B cell (primary cell): Measurements from ENCODE around the gene PRSS21. TPM values are rescaled to one million over a fixed set of nuclear protein-coding genes. Genes with fewer than 3 reads are reported as not detected.

Experiments used
- ATAC-seq: fragments of 200-7000 bp; cut with Tn5 transposase; one replicate; pipeline ENCODE4 v1.10.0; 2021; ENCODE audit warnings: low read depth, mild to moderate bottlenecking, moderate number of reproducible peaks, moderate library complexity
- CTCF ChIA-PET: fragments of 350-600 bp; sonication (Branson Sonifier 250); formaldehyde crosslinking; loops from one replicate; lab custom pipeline; 2021; ENCODE audit warnings: antibody characterized with exemption, inconsistent platforms; lab: Charles Lee
- POLR2A ChIA-PET: fragments of 350-600 bp; sonication (Branson Sonifier 250); formaldehyde crosslinking; loops from one replicate; lab custom pipeline; 2021; ENCODE audit warnings: antibody characterized with exemption; lab: Charles Lee
- DNase-seq: peaks from one replicate; pipeline ENCODE4 v3.0.0; 2013
- H2AFZ ChIP-seq: 2 replicates; pipeline ENCODE4 v1.6.1; 2012; ENCODE audit warnings: mild to moderate bottlenecking, low read depth, low read length; ENCODE audit not compliant: insufficient read depth, poor library complexity, severe bottlenecking
- H3K27ac ChIP-seq, 2 donors: 1 replicate in 1 of 2; 2 replicates in 1 of 2; pipeline ENCODE4 v1.5.1; 2012 to 2013; ENCODE audit warnings: low read length in 2 of 2, mild to moderate bottlenecking in 2 of 2, moderate library complexity in 1 of 2
- H3K27me3 ChIP-seq, 4 experiments: fragments of 200-600 bp in 1 of 4; sonication (generic) in 1 of 4; replicated peaks in 1 of 4; 1 replicate in 2 of 4; 2 replicates in 2 of 4; pipeline versions ENCODE4 v1.6.1 to v1.7.0; 2013 to 2016; ENCODE audit warnings: low read length in 3 of 4, mild to moderate bottlenecking in 2 of 4, mixed read lengths in 1 of 4, moderate library complexity in 1 of 4; ENCODE audit not compliant: insufficient read depth in 4 of 4, control insufficient read depth in 3 of 4; ENCODE audit errors: control extremely low read depth in 1 of 4
- H3K36me3 ChIP-seq, 2 experiments: replicated peaks in 1 of 2; 1 replicate in 1 of 2; 2 replicates in 1 of 2; pipeline versions ENCODE4 v1.6.1 to v1.7.1; 2013; ENCODE audit warnings: low read length in 1 of 2; ENCODE audit not compliant: insufficient read depth in 2 of 2, control insufficient read depth in 1 of 2; ENCODE audit errors: control extremely low read depth in 1 of 2, extremely low read depth in 1 of 2
- H3K4me1 ChIP-seq, 2 donors: fragments of 200-600 bp in 1 of 2; sonication (generic) in 1 of 2; 1 replicate in 1 of 2; 2 replicates in 1 of 2; pipeline versions ENCODE4 v1.5.1 to v1.6.1; 2013 to 2017; ENCODE audit warnings: low read length in 2 of 2; ENCODE audit not compliant: control insufficient read depth in 2 of 2, insufficient read depth in 2 of 2
- H3K4me2 ChIP-seq: replicated peaks from 2 replicates; pipeline ENCODE3; 2012; ENCODE audit warnings: mild to moderate bottlenecking, low read depth, low read length; ENCODE audit not compliant: poor library complexity, severe bottlenecking
- H3K4me3 ChIP-seq, 5 experiments: fragments of 200-600 bp in 1 of 5; sonication (generic) in 1 of 5; 1 replicate in 3 of 5; 2 replicates in 2 of 5; pipeline versions ENCODE4 v1.5.1 to v1.7.0; 2011 to 2016; ENCODE audit warnings: low read length in 4 of 5, mild to moderate bottlenecking in 4 of 5, low read depth in 2 of 5, control low read depth in 1 of 5, moderate library complexity in 1 of 5; ENCODE audit not compliant: insufficient read depth in 1 of 5; ENCODE audit errors: control extremely low read depth in 1 of 5, extremely low read depth in 1 of 5
- H3K79me2 ChIP-seq: fragments of 200-600 bp; sonication (generic); one replicate; pipeline ENCODE4 v1.6.0; 2016; ENCODE audit warnings: low read length; ENCODE audit not compliant: control insufficient read depth, insufficient read depth
- H3K9ac ChIP-seq: fragments of 200-600 bp; sonication (generic); 2 replicates; pipeline ENCODE4 v1.6.1; 2017; ENCODE audit warnings: mild to moderate bottlenecking, low read length, moderate library complexity
- H3K9me3 ChIP-seq, 3 donors: one replicate each; pipeline versions ENCODE4 v1.6.1 to v1.7.1; 2013; ENCODE audit warnings: low read length in 2 of 3; ENCODE audit not compliant: control insufficient read depth in 2 of 3, insufficient read depth in 1 of 3; ENCODE audit errors: control extremely low read depth in 1 of 3
- H4K20me1 ChIP-seq: 2 replicates; pipeline ENCODE4 v1.6.0; 2012; ENCODE audit warnings: mild to moderate bottlenecking, low read length; ENCODE audit not compliant: insufficient read depth, control insufficient read depth, poor library complexity, severe bottlenecking
- H3K27ac Mint-ChIP-seq: one replicate; pipeline ENCODE4 v1.8.0; 2021; ENCODE audit warnings: mixed read lengths
- H3K27me3 Mint-ChIP-seq: one replicate; pipeline ENCODE4 v1.8.0; 2021; ENCODE audit warnings: mixed read lengths
- H3K4me1 Mint-ChIP-seq: one replicate; pipeline ENCODE4 v1.8.0; 2021; ENCODE audit warnings: mixed read lengths
- H3K4me3 Mint-ChIP-seq: one replicate; pipeline ENCODE4 v1.8.0; 2021; ENCODE audit warnings: mixed read lengths
- H3K9me3 Mint-ChIP-seq: one replicate; pipeline ENCODE4 v1.8.0; 2022; ENCODE audit warnings: mixed read lengths; ENCODE audit not compliant: insufficient read depth
- EZH2 ChIP-seq: IDR thresholded peaks from 2 replicates; pipeline ENCODE4 v1.6.1; 2012; ENCODE audit warnings: borderline replicate concordance, low read depth, mild to moderate bottlenecking, moderate library complexity, low read length; ENCODE audit not compliant: insufficient read depth, poor library complexity, severe bottlenecking
- WGBS: methylation state at CpG from one replicate; pipeline ENCODE4 v1.1.5; 2013; ENCODE audit warnings: missing lambda C conversion rate; ENCODE audit not compliant: insufficient coverage; 5-methylcytosine and 5-hydroxymethylcytosine counted together
- intact Hi-C: fragments of 100-400 bp; cut with micrococcal nuclease; formaldehyde crosslinking; loops from one replicate; pipeline ENCODE4 v1.10.0; 2022
- polyA plus RNA-seq: library from polyadenylated mRNA; depleted of rRNA; stranded (reverse); fragments of >200 nt; gene quantifications from 2 replicates; pipeline ENCODE4 v1.2.3, GENCODE V29; 2012
- total RNA-seq, 2 donors: library from RNA; stranded (reverse); fragments of 120-200 nt in 1 of 2; gene quantifications; 1 replicate in 1 of 2; 2 replicates in 1 of 2; pipeline versions ENCODE4 v1.2.3 to v1.2.4, GENCODE V29; 2013 to 2022
- TF ChIP-seq, protein P1 (sequence below): fragments of 200-600 bp; IDR thresholded peaks from one replicate; pipeline ENCODE4 v1.8.0; 2022; ENCODE audit warnings: antibody characterized with exemption, mild to moderate bottlenecking

The PRSS21 gene
- total and polyA plus RNA-seq, 2 donors (not counting 1 experiment from before 2014, with no cell fraction given), result 2.0 to 5.8 TPM

DNA sequence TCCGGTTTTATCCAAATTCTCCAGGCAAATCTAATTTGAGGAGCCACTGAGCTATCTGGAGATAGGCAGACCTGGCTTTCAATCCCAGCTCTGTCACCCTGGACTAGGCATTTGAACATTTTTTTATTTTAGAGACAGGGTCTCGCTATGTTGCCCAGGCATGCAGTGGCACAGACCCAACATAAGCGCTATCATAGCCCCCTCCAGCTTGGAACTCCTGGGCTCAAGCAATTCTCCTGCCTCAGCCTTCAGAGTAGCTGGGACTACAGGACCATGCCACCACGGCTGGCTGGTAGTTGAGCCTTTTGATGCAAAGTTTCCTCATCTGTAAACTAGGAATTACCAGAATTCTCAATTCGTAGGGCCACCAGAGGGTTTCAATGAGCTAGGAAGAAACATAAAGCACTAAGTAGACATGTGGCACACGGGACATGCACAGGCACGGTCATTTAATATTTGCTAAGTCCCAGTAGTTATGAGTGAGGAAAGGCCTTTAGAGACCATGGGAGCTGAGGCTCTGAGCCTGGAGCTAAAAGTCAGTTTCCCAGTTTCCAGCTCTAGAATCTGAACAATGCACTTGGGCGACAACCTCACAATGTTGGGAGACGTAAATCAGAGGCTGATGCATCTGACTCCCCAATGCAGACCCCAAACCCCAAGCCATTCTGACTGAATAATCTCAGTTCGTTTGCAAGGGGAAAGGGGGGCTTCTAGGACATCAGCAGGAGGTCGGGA is 41.1 kb upstream of the PRSS21 start:
- Histone ChIP-seq H3K4me3 (peak overlapping the region in 4 of 5 experiments; percentile 63 to 84 (median 70)), H2AFZ (no peak overlapping the region), H3K27me3 (no peaks in the 10 kb centered on the region), H3K4me1 (peaks cover 17 to 29% of the 10 kb centered on the region in 2 donors), H3K36me3 (peaks cover 0 to 31% of the 10 kb centered on the region in 2 experiments), H3K4me2 (peak overlapping the region; percentile 94), H3K27ac (no peak overlapping the region), H3K9ac (peak overlapping the region; percentile 78), H4K20me1 (peaks cover 32% of the 10 kb centered on the region), H3K9me3 (no peaks in the 10 kb centered on the region), H3K79me2 (peaks cover 44% of the 10 kb centered on the region)
- Mint-ChIP-seq H3K4me1 (peaks cover 30% of the 10 kb centered on the region), H3K9me3 (no peaks in the 10 kb centered on the region), H3K27ac (peak overlapping the region; percentile 89), H3K27me3 (no peaks in the 10 kb centered on the region), H3K4me3 (peak overlapping the region; percentile 96)
- DNase-seq (peak; percentile 12), ATAC-seq (no peak)
- 82% methylated on average over 9 of the region's 11 CpGs for WGBS
- intact Hi-C loops, result loop anchor here (2.0 to 10.0 kb wide), 5 partner anchors 55 to 784 kb away; partner anchors contain the start of genes KCTD5, PKMYT1 and PRSS27
- CTCF ChIA-PET, result no interaction called here
- POLR2A ChIA-PET, result interaction anchor here (0.5 to 3.9 kb wide), 3 partner anchors 23 to 734 kb away, joined by 3 to 31 read pairs (median 6); partner anchors contain the start of gene SRRM2
- TF ChIP-seq, protein P1, sequence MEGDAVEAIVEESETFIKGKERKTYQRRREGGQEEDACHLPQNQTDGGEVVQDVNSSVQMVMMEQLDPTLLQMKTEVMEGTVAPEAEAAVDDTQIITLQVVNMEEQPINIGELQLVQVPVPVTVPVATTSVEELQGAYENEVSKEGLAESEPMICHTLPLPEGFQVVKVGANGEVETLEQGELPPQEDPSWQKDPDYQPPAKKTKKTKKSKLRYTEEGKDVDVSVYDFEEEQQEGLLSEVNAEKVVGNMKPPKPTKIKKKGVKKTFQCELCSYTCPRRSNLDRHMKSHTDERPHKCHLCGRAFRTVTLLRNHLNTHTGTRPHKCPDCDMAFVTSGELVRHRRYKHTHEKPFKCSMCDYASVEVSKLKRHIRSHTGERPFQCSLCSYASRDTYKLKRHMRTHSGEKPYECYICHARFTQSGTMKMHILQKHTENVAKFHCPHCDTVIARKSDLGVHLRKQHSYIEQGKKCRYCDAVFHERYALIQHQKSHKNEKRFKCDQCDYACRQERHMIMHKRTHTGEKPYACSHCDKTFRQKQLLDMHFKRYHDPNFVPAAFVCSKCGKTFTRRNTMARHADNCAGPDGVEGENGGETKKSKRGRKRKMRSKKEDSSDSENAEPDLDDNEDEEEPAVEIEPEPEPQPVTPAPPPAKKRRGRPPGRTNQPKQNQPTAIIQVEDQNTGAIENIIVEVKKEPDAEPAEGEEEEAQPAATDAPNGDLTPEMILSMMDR, result no peak
- no peak for TF ChIP-seq EZH2
